ENCODE measurements around the gene TCAF2. TPM values are rescaled to one million over a fixed set of nuclear protein-coding genes. Genes with fewer than 3 reads are reported as not detected.
"Not testable (repeated sequence)": the region's sequence is repeated elsewhere in the genome, so short reads cannot be mapped to it uniquely, and the experiment has no call there.

The TCAF2 gene
- total and polyA plus RNA-seq, 2 of the 8 experiments (the other 6 are each of a cell fraction or from before 2014, with no cell fraction given): 0.06 to 0.20 TPM

DNA sequence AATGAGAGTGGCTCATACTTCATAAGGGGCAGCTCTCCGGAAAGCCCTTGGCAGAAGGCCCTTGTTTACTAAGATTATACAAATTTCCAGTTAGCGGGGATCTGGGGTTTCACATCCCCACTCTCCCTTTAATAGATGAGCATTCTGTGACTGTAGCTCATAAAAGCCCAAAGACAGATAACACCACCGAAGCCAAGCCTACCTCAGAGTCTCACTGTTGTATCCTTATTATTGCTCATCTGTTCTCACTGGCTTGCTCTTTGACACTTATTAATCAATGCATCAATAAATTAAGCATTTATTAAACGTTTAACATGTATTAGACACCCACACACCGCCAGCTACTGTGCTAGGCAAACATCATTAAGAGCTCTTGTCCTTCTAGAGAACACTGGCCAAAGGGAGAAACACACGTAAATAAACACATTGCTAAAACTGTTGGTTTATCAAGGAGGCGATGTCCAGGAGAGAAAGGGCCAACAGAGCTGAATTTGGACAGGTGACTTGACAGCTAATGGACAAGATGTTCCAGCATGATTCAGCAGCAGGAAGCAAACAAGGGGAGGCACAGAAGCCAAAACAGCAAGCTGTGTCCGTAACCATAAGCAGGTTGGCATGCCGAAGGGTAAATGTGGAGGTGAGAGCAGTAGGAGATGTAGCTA lies 19.9 kb downstream of the TCAF2 start:
- H3K23ac ChIP-seq (ENCODE audit: insufficient read length); H3K4me2 ChIP-seq (ENCODE audit: insufficient read depth in 1 of 2, low read depth in 2 of 2, low read length in 2 of 2); H3K14ac ChIP-seq (ENCODE audit: insufficient read length); H2BK120ac ChIP-seq (replicated peaks; ENCODE audit: low read depth, low read length); H3K23me2 ChIP-seq (ENCODE audit: low read depth, low read length); H3K27me3 ChIP-seq (replicated peaks in 1 of 4; ENCODE audit: control insufficient read depth in 3 of 4, extremely low read depth in 1 of 4, insufficient read depth in 3 of 4, low read length in 3 of 4); H3K9ac ChIP-seq (replicated peaks in 1 of 4; ENCODE audit: extremely low read depth in 1 of 4, low read depth in 3 of 4, low read length in 3 of 4); H2BK20ac ChIP-seq (ENCODE audit: low read length); H2BK15ac ChIP-seq (ENCODE audit: low read length); H3K4ac ChIP-seq (replicated peaks; ENCODE audit: insufficient read length, low read depth, low read length); H3K36me3 ChIP-seq (ENCODE audit: control insufficient read depth in 2 of 4, insufficient read depth in 4 of 4, low read length in 3 of 4); DNase-seq (ENCODE audit: low read depth in 1 of 2, low spot score in 2 of 2); FAIRE-seq; H3K18ac ChIP-seq (ENCODE audit: extremely low read depth, low read length); H3K79me2 ChIP-seq (ENCODE audit: control insufficient read depth in 1 of 2, insufficient read depth in 2 of 2, low read length in 2 of 2); H3K27ac ChIP-seq (ENCODE audit: low read depth, low read length); H2AFZ ChIP-seq (ENCODE audit: low read length); H3K4me1 ChIP-seq (replicated peaks in 1 of 4; ENCODE audit: control insufficient read depth in 3 of 4, insufficient read depth in 4 of 4, low read length in 3 of 4); CTCF ChIA-PET (ENCODE audit: partially characterized antibody); H2AK5ac ChIP-seq (ENCODE audit: low read depth, low read length); H4K20me1 ChIP-seq (replicated peaks in 1 of 2; ENCODE audit: control insufficient read depth in 1 of 2, insufficient read depth in 2 of 2, low read length in 2 of 2); H4K5ac ChIP-seq (ENCODE audit: insufficient read length, low read depth, low read length); H2BK5ac ChIP-seq (ENCODE audit: low read depth, low read length); H3K79me1 ChIP-seq (ENCODE audit: low read depth, low read length); POLR2A ChIA-PET (ENCODE audit: partially characterized antibody); H4K91ac ChIP-seq (replicated peaks; ENCODE audit: insufficient read length, low read length); H3K9me3 ChIP-seq (ENCODE audit: insufficient read depth in 2 of 2, low read depth in 1 of 2, low read length in 1 of 2); H3K56ac ChIP-seq (replicated peaks; ENCODE audit: insufficient read length, low read depth, low read length); H4K8ac ChIP-seq (ENCODE audit: extremely low read depth, insufficient read depth, low read length); H2BK12ac ChIP-seq (ENCODE audit: low read depth, low read length); H3K4me3 ChIP-seq (ENCODE audit: extremely low read depth in 1 of 4, insufficient read depth in 2 of 4, low read depth in 3 of 4, low read length in 4 of 4): not testable (repeated sequence)
- WGBS, 2 experiments (ENCODE audit: extremely low coverage in 1 of 2, insufficient coverage in 1 of 2, insufficient read length in 1 of 2, insufficient replicate concordance in 2 of 2, low coverage in 1 of 2, low lambda C conversion rate in 2 of 2, missing lambda C conversion rate in 1 of 2): 80% methylated on average over 2 of the region's 9 CpGs; no CpG with 5 or more reads in 1 of the 2 experiments

DNA sequence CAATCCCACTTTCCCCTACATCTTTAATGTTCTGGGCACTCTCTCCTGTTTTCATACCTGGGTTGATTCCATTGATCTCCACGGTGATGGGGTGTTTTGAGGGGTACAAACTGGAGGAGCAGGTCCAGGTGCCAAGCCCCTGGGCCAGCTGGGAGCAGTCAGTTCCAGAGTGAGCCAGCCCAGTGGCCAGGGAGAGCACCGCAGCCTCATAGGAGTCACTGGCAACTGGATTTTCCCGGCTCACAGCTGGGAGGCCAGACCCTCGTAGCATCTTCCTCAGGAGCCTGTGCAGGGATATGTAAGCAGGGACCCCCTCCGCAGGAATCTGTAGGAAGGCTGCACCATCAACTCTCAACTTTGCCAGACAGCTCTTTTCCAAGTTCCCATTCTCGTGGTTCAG lies 25.8 kb downstream of the TCAF2 start:
- DNase-seq (ENCODE audit: low read depth in 1 of 2, low spot score in 2 of 2); FAIRE-seq; H3K14ac ChIP-seq (ENCODE audit: insufficient read length); POLR2A ChIA-PET (ENCODE audit: partially characterized antibody); H3K4me3 ChIP-seq (ENCODE audit: extremely low read depth in 1 of 4, insufficient read depth in 2 of 4, low read depth in 3 of 4, low read length in 4 of 4); H3K36me3 ChIP-seq (ENCODE audit: control insufficient read depth in 2 of 4, insufficient read depth in 4 of 4, low read length in 3 of 4); H4K8ac ChIP-seq (ENCODE audit: extremely low read depth, insufficient read depth, low read length); H2AK5ac ChIP-seq (ENCODE audit: low read depth, low read length); H3K79me2 ChIP-seq (ENCODE audit: control insufficient read depth in 1 of 2, insufficient read depth in 2 of 2, low read length in 2 of 2); H4K5ac ChIP-seq (ENCODE audit: insufficient read length, low read depth, low read length); H3K27me3 ChIP-seq (replicated peaks in 1 of 4; ENCODE audit: control insufficient read depth in 3 of 4, extremely low read depth in 1 of 4, insufficient read depth in 3 of 4, low read length in 3 of 4); CTCF ChIA-PET (ENCODE audit: partially characterized antibody); H3K79me1 ChIP-seq (ENCODE audit: low read depth, low read length); H3K9ac ChIP-seq (replicated peaks in 1 of 4; ENCODE audit: extremely low read depth in 1 of 4, low read depth in 3 of 4, low read length in 3 of 4); H3K18ac ChIP-seq (ENCODE audit: extremely low read depth, low read length); H2AFZ ChIP-seq (ENCODE audit: low read length); H3K23me2 ChIP-seq (ENCODE audit: low read depth, low read length); H3K56ac ChIP-seq (replicated peaks; ENCODE audit: insufficient read length, low read depth, low read length); H2BK15ac ChIP-seq (ENCODE audit: low read length); H4K20me1 ChIP-seq (replicated peaks in 1 of 2; ENCODE audit: control insufficient read depth in 1 of 2, insufficient read depth in 2 of 2, low read length in 2 of 2); H3K23ac ChIP-seq (ENCODE audit: insufficient read length); H2BK12ac ChIP-seq (ENCODE audit: low read depth, low read length); H2BK120ac ChIP-seq (replicated peaks; ENCODE audit: low read depth, low read length); H3K4ac ChIP-seq (replicated peaks; ENCODE audit: insufficient read length, low read depth, low read length); H3K4me1 ChIP-seq (replicated peaks in 1 of 4; ENCODE audit: control insufficient read depth in 3 of 4, insufficient read depth in 4 of 4, low read length in 3 of 4); H2BK20ac ChIP-seq (ENCODE audit: low read length); H2BK5ac ChIP-seq (ENCODE audit: low read depth, low read length); H4K91ac ChIP-seq (replicated peaks; ENCODE audit: insufficient read length, low read length); H3K27ac ChIP-seq (ENCODE audit: low read depth, low read length); H3K4me2 ChIP-seq (ENCODE audit: insufficient read depth in 1 of 2, low read depth in 2 of 2, low read length in 2 of 2); H3K9me3 ChIP-seq (ENCODE audit: insufficient read depth in 2 of 2, low read depth in 1 of 2, low read length in 1 of 2): not testable (repeated sequence)
- no CpG with 5 or more reads among the region's 6 CpGs for WGBS, 2 experiments (ENCODE audit: extremely low coverage in 1 of 2, insufficient coverage in 1 of 2, insufficient read length in 1 of 2, insufficient replicate concordance in 2 of 2, low coverage in 1 of 2, low lambda C conversion rate in 2 of 2, missing lambda C conversion rate in 1 of 2)

All from H1 (cell line).